ENCODE results near the gene FOSB. TPM values are rescaled to one million over a fixed set of nuclear protein-coding genes. Genes with fewer than 3 reads are reported as not detected.

FOSB gene
- polyA plus RNA-seq, 1 donor from 2014 or later, result 2.1 TPM

GRCh38 chr19:45488708-45489107, 20.9 kb downstream of the FOSB start:
- Histone ChIP-seq H3K36me3 (ENCODE audit: insufficient read depth, low read length) (no peaks in the 10 kb centered on the region), H3F3A (ENCODE audit: insufficient read depth, low read length, poor library complexity, severe bottlenecking) (no peaks in the 10 kb centered on the region)

GRCh38 chr19:45489216-45489855, 21.5 kb downstream of the FOSB start:
- H3K9me2 ChIP-seq (ENCODE audit: insufficient read depth, low read length), result no peaks in the 10 kb centered on the region
- no peaks in the 10 kb centered on the region for H3K79me2 ChIP-seq (replicated peaks; ENCODE audit: insufficient read depth, low read length)
- H4K20me1 ChIP-seq (ENCODE audit: insufficient read depth), result peaks cover 12% of the 10 kb centered on the region
- H3K27me3 ChIP-seq (ENCODE audit: insufficient read depth, low read depth, low read length), result no peaks in the 10 kb centered on the region
- no peaks in the 10 kb centered on the region for H3K36me3 ChIP-seq (ENCODE audit: insufficient read depth, low read length)
- no peak overlapping the region for H2AFZ ChIP-seq (ENCODE audit: low read depth, low read length)
- H3K4me3 ChIP-seq (ENCODE audit: low read length), result no peak overlapping the region
- no peak overlapping the region for H3K4me2 ChIP-seq (ENCODE audit: low read length)
- H3K9ac ChIP-seq (ENCODE audit: low read length), result no peak overlapping the region
- H3K9me3 ChIP-seq (ENCODE audit: low read length), result no peaks in the 10 kb centered on the region
- TF ChIP-seq SMC3 (conservative IDR thresholded peaks at IDR 0.05; ENCODE audit: poor library complexity), result no peak
- no peak for TF ChIP-seq EZH2 (IDR thresholded peaks at IDR 0.05; ENCODE audit: borderline replicate concordance, insufficient read depth, low read length, poor library complexity, severe bottlenecking)
- no peak for TF ChIP-seq POLR2AphosphoS5 (IDR thresholded peaks at IDR 0.05)
- TF ChIP-seq, protein P1, sequence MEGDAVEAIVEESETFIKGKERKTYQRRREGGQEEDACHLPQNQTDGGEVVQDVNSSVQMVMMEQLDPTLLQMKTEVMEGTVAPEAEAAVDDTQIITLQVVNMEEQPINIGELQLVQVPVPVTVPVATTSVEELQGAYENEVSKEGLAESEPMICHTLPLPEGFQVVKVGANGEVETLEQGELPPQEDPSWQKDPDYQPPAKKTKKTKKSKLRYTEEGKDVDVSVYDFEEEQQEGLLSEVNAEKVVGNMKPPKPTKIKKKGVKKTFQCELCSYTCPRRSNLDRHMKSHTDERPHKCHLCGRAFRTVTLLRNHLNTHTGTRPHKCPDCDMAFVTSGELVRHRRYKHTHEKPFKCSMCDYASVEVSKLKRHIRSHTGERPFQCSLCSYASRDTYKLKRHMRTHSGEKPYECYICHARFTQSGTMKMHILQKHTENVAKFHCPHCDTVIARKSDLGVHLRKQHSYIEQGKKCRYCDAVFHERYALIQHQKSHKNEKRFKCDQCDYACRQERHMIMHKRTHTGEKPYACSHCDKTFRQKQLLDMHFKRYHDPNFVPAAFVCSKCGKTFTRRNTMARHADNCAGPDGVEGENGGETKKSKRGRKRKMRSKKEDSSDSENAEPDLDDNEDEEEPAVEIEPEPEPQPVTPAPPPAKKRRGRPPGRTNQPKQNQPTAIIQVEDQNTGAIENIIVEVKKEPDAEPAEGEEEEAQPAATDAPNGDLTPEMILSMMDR (IDR thresholded peaks at IDR 0.05; ENCODE audit: poor library complexity, severe bottlenecking), result no peak
- no peak for TF ChIP-seq MXI1 (conservative IDR thresholded peaks at IDR 0.05; ENCODE audit: poor library complexity, severe bottlenecking)
- no peak for TF ChIP-seq RAD21 (conservative IDR thresholded peaks at IDR 0.05)
- no peak for TF ChIP-seq REST (IDR thresholded peaks at IDR 0.05; ENCODE audit: borderline replicate concordance)
- TF ChIP-seq EP300 (conservative IDR thresholded peaks at IDR 0.05; ENCODE audit: poor library complexity, severe bottlenecking), result no peak
- H3F3A ChIP-seq (ENCODE audit: insufficient read depth, low read length, poor library complexity, severe bottlenecking), result no peaks in the 10 kb centered on the region
- H3K27ac ChIP-seq (ENCODE audit: low read length), result no peak overlapping the region

More at GRCh38 chr19:45488708-45489107, 20.9 kb downstream of the FOSB start:
- no peak overlapping the region for H3K27ac ChIP-seq (ENCODE audit: low read length)
- H3K4me2 ChIP-seq (ENCODE audit: low read length), result no peak overlapping the region
- peaks cover 12% of the 10 kb centered on the region for H4K20me1 ChIP-seq (ENCODE audit: insufficient read depth)
- H3K79me2 ChIP-seq (replicated peaks; ENCODE audit: insufficient read depth, low read length), result no peaks in the 10 kb centered on the region
- TF ChIP-seq, protein P1 (IDR thresholded peaks at IDR 0.05; ENCODE audit: poor library complexity, severe bottlenecking), result no peak
- TF ChIP-seq TAF1 (IDR thresholded peaks at IDR 0.05; ENCODE audit: low read depth) (no peak), POLR2AphosphoS5 (IDR thresholded peaks at IDR 0.05) (no peak), EP300 (conservative IDR thresholded peaks at IDR 0.05; ENCODE audit: poor library complexity, severe bottlenecking) (no peak), REST (IDR thresholded peaks at IDR 0.05; ENCODE audit: borderline replicate concordance) (no peak), MXI1 (conservative IDR thresholded peaks at IDR 0.05; ENCODE audit: poor library complexity, severe bottlenecking) (no peak), RAD21 (conservative IDR thresholded peaks at IDR 0.05) (no peak)
- no peak overlapping the region for H3K4me3 ChIP-seq (ENCODE audit: low read length)
- no peak overlapping the region for H3K9ac ChIP-seq (ENCODE audit: low read length)
- no peak overlapping the region for H2AFZ ChIP-seq (ENCODE audit: low read depth, low read length)
- no peaks in the 10 kb centered on the region for H3K9me3 ChIP-seq (ENCODE audit: low read length)
- H3K9me2 ChIP-seq (ENCODE audit: insufficient read depth, low read length), result no peaks in the 10 kb centered on the region
- H3K27me3 ChIP-seq (ENCODE audit: insufficient read depth, low read depth, low read length), result no peaks in the 10 kb centered on the region
